B cell (primary cell): ENCODE measurements around the gene TMEM271. TPM values are rescaled to one million over a fixed set of nuclear protein-coding genes. Genes with fewer than 3 reads are reported as not detected.

Experiments
- ATAC-seq: fragments of 200-7000 bp; cut with Tn5 transposase; one replicate; pipeline ENCODE4 v1.10.0; 2021; ENCODE audit warnings: low read depth, mild to moderate bottlenecking, moderate number of reproducible peaks, moderate library complexity
- CTCF ChIA-PET: fragments of 350-600 bp; sonication (Branson Sonifier 250); formaldehyde crosslinking; loops from one replicate; lab custom pipeline; 2021; ENCODE audit warnings: antibody characterized with exemption, inconsistent platforms; lab: Charles Lee
- POLR2A ChIA-PET: fragments of 350-600 bp; sonication (Branson Sonifier 250); formaldehyde crosslinking; loops from one replicate; lab custom pipeline; 2021; ENCODE audit warnings: antibody characterized with exemption; lab: Charles Lee
- DNase-seq: peaks from one replicate; pipeline ENCODE4 v3.0.0; 2013
- H2AFZ ChIP-seq: 2 replicates; pipeline ENCODE4 v1.6.1; 2012; ENCODE audit warnings: mild to moderate bottlenecking, low read depth, low read length; ENCODE audit not compliant: insufficient read depth, poor library complexity, severe bottlenecking
- H3K27ac ChIP-seq, 2 donors: 1 replicate in 1 of 2; 2 replicates in 1 of 2; pipeline ENCODE4 v1.5.1; 2012 to 2013; ENCODE audit warnings: low read length in 2 of 2, mild to moderate bottlenecking in 2 of 2, moderate library complexity in 1 of 2
- H3K27me3 ChIP-seq, 4 experiments: fragments of 200-600 bp in 1 of 4; sonication (generic) in 1 of 4; replicated peaks in 1 of 4; 1 replicate in 2 of 4; 2 replicates in 2 of 4; pipeline versions ENCODE4 v1.6.1 to v1.7.0; 2013 to 2016; ENCODE audit warnings: low read length in 3 of 4, mild to moderate bottlenecking in 2 of 4, mixed read lengths in 1 of 4, moderate library complexity in 1 of 4; ENCODE audit not compliant: insufficient read depth in 4 of 4, control insufficient read depth in 3 of 4; ENCODE audit errors: control extremely low read depth in 1 of 4
- H3K36me3 ChIP-seq, 2 experiments: replicated peaks in 1 of 2; 1 replicate in 1 of 2; 2 replicates in 1 of 2; pipeline versions ENCODE4 v1.6.1 to v1.7.1; 2013; ENCODE audit warnings: low read length in 1 of 2; ENCODE audit not compliant: insufficient read depth in 2 of 2, control insufficient read depth in 1 of 2; ENCODE audit errors: control extremely low read depth in 1 of 2, extremely low read depth in 1 of 2
- H3K4me1 ChIP-seq, 2 donors: fragments of 200-600 bp in 1 of 2; sonication (generic) in 1 of 2; 1 replicate in 1 of 2; 2 replicates in 1 of 2; pipeline versions ENCODE4 v1.5.1 to v1.6.1; 2013 to 2017; ENCODE audit warnings: low read length in 2 of 2; ENCODE audit not compliant: control insufficient read depth in 2 of 2, insufficient read depth in 2 of 2
- H3K4me2 ChIP-seq: replicated peaks from 2 replicates; pipeline ENCODE3; 2012; ENCODE audit warnings: mild to moderate bottlenecking, low read depth, low read length; ENCODE audit not compliant: poor library complexity, severe bottlenecking
- H3K4me3 ChIP-seq, 5 experiments: fragments of 200-600 bp in 1 of 5; sonication (generic) in 1 of 5; 1 replicate in 3 of 5; 2 replicates in 2 of 5; pipeline versions ENCODE4 v1.5.1 to v1.7.0; 2011 to 2016; ENCODE audit warnings: low read length in 4 of 5, mild to moderate bottlenecking in 4 of 5, low read depth in 2 of 5, control low read depth in 1 of 5, moderate library complexity in 1 of 5; ENCODE audit not compliant: insufficient read depth in 1 of 5; ENCODE audit errors: control extremely low read depth in 1 of 5, extremely low read depth in 1 of 5
- H3K79me2 ChIP-seq: fragments of 200-600 bp; sonication (generic); one replicate; pipeline ENCODE4 v1.6.0; 2016; ENCODE audit warnings: low read length; ENCODE audit not compliant: control insufficient read depth, insufficient read depth
- H3K9ac ChIP-seq: fragments of 200-600 bp; sonication (generic); 2 replicates; pipeline ENCODE4 v1.6.1; 2017; ENCODE audit warnings: mild to moderate bottlenecking, low read length, moderate library complexity
- H3K9me3 ChIP-seq, 3 donors: one replicate each; pipeline versions ENCODE4 v1.6.1 to v1.7.1; 2013; ENCODE audit warnings: low read length in 2 of 3; ENCODE audit not compliant: control insufficient read depth in 2 of 3, insufficient read depth in 1 of 3; ENCODE audit errors: control extremely low read depth in 1 of 3
- H4K20me1 ChIP-seq: 2 replicates; pipeline ENCODE4 v1.6.0; 2012; ENCODE audit warnings: mild to moderate bottlenecking, low read length; ENCODE audit not compliant: insufficient read depth, control insufficient read depth, poor library complexity, severe bottlenecking
- H3K27ac Mint-ChIP-seq: one replicate; pipeline ENCODE4 v1.8.0; 2021; ENCODE audit warnings: mixed read lengths
- H3K27me3 Mint-ChIP-seq: one replicate; pipeline ENCODE4 v1.8.0; 2021; ENCODE audit warnings: mixed read lengths
- H3K4me1 Mint-ChIP-seq: one replicate; pipeline ENCODE4 v1.8.0; 2021; ENCODE audit warnings: mixed read lengths
- H3K4me3 Mint-ChIP-seq: one replicate; pipeline ENCODE4 v1.8.0; 2021; ENCODE audit warnings: mixed read lengths
- H3K9me3 Mint-ChIP-seq: one replicate; pipeline ENCODE4 v1.8.0; 2022; ENCODE audit warnings: mixed read lengths; ENCODE audit not compliant: insufficient read depth
- EZH2 ChIP-seq: IDR thresholded peaks from 2 replicates; pipeline ENCODE4 v1.6.1; 2012; ENCODE audit warnings: borderline replicate concordance, low read depth, mild to moderate bottlenecking, moderate library complexity, low read length; ENCODE audit not compliant: insufficient read depth, poor library complexity, severe bottlenecking
- WGBS: methylation state at CpG from one replicate; pipeline ENCODE4 v1.1.5; 2013; ENCODE audit warnings: missing lambda C conversion rate; ENCODE audit not compliant: insufficient coverage; 5-methylcytosine and 5-hydroxymethylcytosine counted together
- intact Hi-C: fragments of 100-400 bp; cut with micrococcal nuclease; formaldehyde crosslinking; loops from one replicate; pipeline ENCODE4 v1.10.0; 2022
- polyA plus RNA-seq: library from polyadenylated mRNA; depleted of rRNA; stranded (reverse); fragments of >200 nt; gene quantifications from 2 replicates; pipeline ENCODE4 v1.2.3, GENCODE V29; 2012
- total RNA-seq, 2 donors: library from RNA; stranded (reverse); fragments of 120-200 nt in 1 of 2; gene quantifications; 1 replicate in 1 of 2; 2 replicates in 1 of 2; pipeline versions ENCODE4 v1.2.3 to v1.2.4, GENCODE V29; 2013 to 2022
- TF ChIP-seq, protein P1 (sequence below): fragments of 200-600 bp; IDR thresholded peaks from one replicate; pipeline ENCODE4 v1.8.0; 2022; ENCODE audit warnings: antibody characterized with exemption, mild to moderate bottlenecking

The TMEM271 gene
- total and polyA plus RNA-seq, 2 donors (not counting 1 experiment from before 2014, with no cell fraction given), result not detected

DNA sequence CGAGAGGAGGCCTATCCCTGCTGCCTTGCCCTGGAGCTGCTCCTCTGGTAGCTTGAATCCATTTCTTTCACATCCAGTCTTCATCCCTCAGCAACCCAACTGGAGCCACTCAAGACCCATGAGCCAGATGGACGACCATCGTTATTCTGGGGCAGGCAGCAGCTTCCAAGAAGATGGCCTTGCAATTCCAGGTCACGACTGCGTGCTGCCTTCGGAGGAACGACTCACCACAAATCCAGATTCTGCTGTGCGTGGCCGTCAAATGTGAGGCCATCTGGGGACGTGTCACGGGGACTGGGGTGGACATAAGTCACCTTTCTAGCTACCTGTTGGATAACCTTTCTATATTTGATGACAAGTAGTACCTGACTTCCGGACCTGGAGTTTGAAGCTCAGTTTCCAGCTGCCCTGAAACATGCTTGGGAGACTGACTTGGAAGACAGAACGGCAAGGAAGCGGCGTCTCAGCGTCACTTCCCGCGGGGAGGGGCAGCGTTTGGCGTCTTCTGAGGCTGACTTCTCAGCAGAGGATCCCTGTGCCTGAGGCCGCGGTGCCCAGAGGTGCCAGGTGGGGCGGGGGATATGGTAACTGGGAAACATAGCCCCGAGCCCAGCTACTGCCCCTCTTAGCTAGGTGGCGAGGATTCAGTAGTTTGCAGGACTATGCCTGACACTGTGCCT is 11.7 kb upstream of the TMEM271 start:
- no peak overlapping the region for H3K4me2 ChIP-seq
- ATAC-seq (no peak), DNase-seq (no peak)
- H3K4me1 ChIP-seq, result no peaks in the 10 kb centered on the region
- intact Hi-C loops, result no loop called here
- no peak overlapping the region for H2AFZ ChIP-seq
- CTCF ChIA-PET, result no interaction called here
- H3K9ac ChIP-seq, result no peak overlapping the region
- POLR2A ChIA-PET, result no interaction called here
- Mint-ChIP-seq H3K27ac (no peak overlapping the region), H3K4me3 (no peak overlapping the region), H3K9me3 (peaks cover 6% of the 10 kb centered on the region), H3K27me3 (peaks cover 22% of the 10 kb centered on the region), H3K4me1 (no peaks in the 10 kb centered on the region)
- peaks cover 0 to 4% (median 0%) of the 10 kb centered on the region in 4 experiments for H3K27me3 ChIP-seq
- no peaks in the 10 kb centered on the region for H3K36me3 ChIP-seq
- no peaks in the 10 kb centered on the region for H3K79me2 ChIP-seq
- peaks cover 2 to 38% (median 15%) of the 10 kb centered on the region in 3 donors for H3K9me3 ChIP-seq
- no peak overlapping the region for H3K27ac ChIP-seq
- 87% methylated on average over 25 of the region's 25 CpGs for WGBS
- TF ChIP-seq, protein P1, sequence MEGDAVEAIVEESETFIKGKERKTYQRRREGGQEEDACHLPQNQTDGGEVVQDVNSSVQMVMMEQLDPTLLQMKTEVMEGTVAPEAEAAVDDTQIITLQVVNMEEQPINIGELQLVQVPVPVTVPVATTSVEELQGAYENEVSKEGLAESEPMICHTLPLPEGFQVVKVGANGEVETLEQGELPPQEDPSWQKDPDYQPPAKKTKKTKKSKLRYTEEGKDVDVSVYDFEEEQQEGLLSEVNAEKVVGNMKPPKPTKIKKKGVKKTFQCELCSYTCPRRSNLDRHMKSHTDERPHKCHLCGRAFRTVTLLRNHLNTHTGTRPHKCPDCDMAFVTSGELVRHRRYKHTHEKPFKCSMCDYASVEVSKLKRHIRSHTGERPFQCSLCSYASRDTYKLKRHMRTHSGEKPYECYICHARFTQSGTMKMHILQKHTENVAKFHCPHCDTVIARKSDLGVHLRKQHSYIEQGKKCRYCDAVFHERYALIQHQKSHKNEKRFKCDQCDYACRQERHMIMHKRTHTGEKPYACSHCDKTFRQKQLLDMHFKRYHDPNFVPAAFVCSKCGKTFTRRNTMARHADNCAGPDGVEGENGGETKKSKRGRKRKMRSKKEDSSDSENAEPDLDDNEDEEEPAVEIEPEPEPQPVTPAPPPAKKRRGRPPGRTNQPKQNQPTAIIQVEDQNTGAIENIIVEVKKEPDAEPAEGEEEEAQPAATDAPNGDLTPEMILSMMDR, result no peak
- no peak for TF ChIP-seq EZH2
- no peak overlapping the region for H3K4me3 ChIP-seq
- no peaks in the 10 kb centered on the region for H4K20me1 ChIP-seq

DNA sequence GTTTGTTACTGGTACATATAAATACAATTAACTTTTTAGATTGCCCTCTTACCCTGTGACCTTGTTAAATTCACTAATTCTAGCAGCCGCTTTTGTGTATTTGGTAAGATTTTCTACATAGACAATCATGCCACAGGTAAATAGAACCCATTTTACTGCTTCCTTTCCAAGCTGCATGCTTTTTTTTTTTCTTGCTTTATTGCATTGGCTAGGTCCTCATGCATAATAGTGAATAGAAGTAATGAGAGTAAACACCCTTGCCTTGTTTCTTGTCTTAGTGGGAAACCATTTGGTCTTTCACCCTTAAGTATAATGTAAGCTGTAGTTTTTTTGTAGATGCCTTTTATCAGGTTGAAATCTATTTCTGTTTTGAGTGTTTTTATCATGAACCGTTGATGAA is 7.7 kb upstream of the TMEM271 start:
- Mint-ChIP-seq H3K4me1 (no peaks in the 10 kb centered on the region), H3K9me3 (peaks cover 6% of the 10 kb centered on the region), H3K27me3 (peaks cover 42% of the 10 kb centered on the region), H3K4me3 (no peak overlapping the region), H3K27ac (no peak overlapping the region)
- Histone ChIP-seq H3K27me3 (peaks cover 0 to 16% (median 7%) of the 10 kb centered on the region in 4 experiments), H2AFZ (no peak overlapping the region), H3K79me2 (no peaks in the 10 kb centered on the region), H3K4me3 (no peak overlapping the region), H3K36me3 (no peaks in the 10 kb centered on the region), H4K20me1 (no peaks in the 10 kb centered on the region), H3K4me1 (no peaks in the 10 kb centered on the region), H3K27ac (no peak overlapping the region), H3K4me2 (no peak overlapping the region), H3K9ac (no peak overlapping the region), H3K9me3 (peaks cover 2 to 36% (median 15%) of the 10 kb centered on the region in 3 donors)
- ATAC-seq (no peak), DNase-seq (no peak)
- ChIA-PET POLR2A (no interaction called here), CTCF (no interaction called here)
- no CpG with 5 or more reads among the region's 2 CpGs for WGBS
- intact Hi-C loops, result no loop called here
- TF ChIP-seq EZH2, result no peak
- TF ChIP-seq, protein P1, result no peak
